ENCODE results near the gene HDAC10.

HDAC10 gene

GRCh38 chr22:50227579-50228215, 23.4 kb downstream of the HDAC10 start:
- no peak overlapping the region for H2AK5ac ChIP-seq (ENCODE audit: low read length)
- H3K9me3 ChIP-seq (ENCODE audit: insufficient read depth, low read depth, low read length), result peaks cover 2% of the 10 kb centered on the region
- H3K4ac ChIP-seq (ENCODE audit: low read depth, low read length), result no peak overlapping the region
- WGBS (ENCODE audit: extremely low coverage, insufficient coverage, insufficient read length), result no CpG with 5 or more reads among the region's 25 CpGs
- no peak overlapping the region for H3K27ac ChIP-seq (ENCODE audit: low read depth, low read length)
- H3K79me2 ChIP-seq (ENCODE audit: control insufficient read depth, insufficient read depth, low read length, poor library complexity), result no peaks in the 10 kb centered on the region
- H3K79me1 ChIP-seq (ENCODE audit: low read length), result no peaks in the 10 kb centered on the region
- no peak overlapping the region for H2AFZ ChIP-seq (ENCODE audit: insufficient read depth, low read length, poor library complexity)
- no peak overlapping the region for H3K23ac ChIP-seq (ENCODE audit: low read length)
- DNase-seq, result no peak
- no peak overlapping the region for H4K91ac ChIP-seq (ENCODE audit: low read depth, low read length)
- H3K36me3 ChIP-seq (ENCODE audit: control insufficient read depth in 1 of 2, insufficient read depth in 2 of 2, low read length in 2 of 2), result peaks cover 33 to 43% of the 10 kb centered on the region in 2 experiments
- no peak overlapping the region for H2BK5ac ChIP-seq (ENCODE audit: low read depth, low read length, poor library complexity)
- H3K4me2 ChIP-seq (ENCODE audit: low read length), result no peak overlapping the region
- H3K4me1 ChIP-seq (ENCODE audit: control insufficient read depth in 1 of 2, insufficient read depth in 2 of 2, low read length in 2 of 2), result no peaks in the 10 kb centered on the region
- no peak overlapping the region for H3K14ac ChIP-seq (ENCODE audit: low read length)
- no peak overlapping the region for H2BK120ac ChIP-seq (ENCODE audit: insufficient read depth, low read length, poor library complexity)
- H3K4me3 ChIP-seq (ENCODE audit: low read depth, low read length), result no peak overlapping the region
- H3K27me3 ChIP-seq (ENCODE audit: insufficient read depth, low read length), result no peaks in the 10 kb centered on the region
- no peak overlapping the region for H4K12ac ChIP-seq (ENCODE audit: low read depth, low read length)
- no peak overlapping the region for H2BK12ac ChIP-seq (ENCODE audit: low read length)
- no peak overlapping the region for H3K18ac ChIP-seq (ENCODE audit: low read length)
- H4K8ac ChIP-seq (ENCODE audit: low read depth, low read length), result no peak overlapping the region
- H3K9ac ChIP-seq (ENCODE audit: low read length), result no peak overlapping the region

DNA sequence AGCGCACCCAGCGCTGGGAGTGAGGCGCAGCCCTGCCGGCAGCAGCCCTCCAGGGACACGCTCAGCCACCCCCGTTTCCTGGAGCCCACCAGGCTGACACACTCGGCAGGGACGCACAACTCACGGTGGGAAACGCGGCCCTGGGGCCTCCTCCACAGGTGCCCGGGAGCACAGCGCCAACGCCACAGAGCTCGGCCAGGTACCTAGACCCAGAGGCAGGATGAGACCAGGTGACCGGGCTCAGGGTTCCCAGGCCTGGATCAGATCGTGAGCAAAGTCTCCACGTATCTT, 24.2 kb downstream of the HDAC10 start:
- peaks cover 2% of the 10 kb centered on the region for H3K9me3 ChIP-seq (ENCODE audit: insufficient read depth, low read depth, low read length)
- H4K12ac ChIP-seq (ENCODE audit: low read depth, low read length), result no peak overlapping the region
- no peaks in the 10 kb centered on the region for H3K79me1 ChIP-seq (ENCODE audit: low read length)
- no peak overlapping the region for H3K4me3 ChIP-seq (ENCODE audit: low read depth, low read length)
- H3K4me1 ChIP-seq (ENCODE audit: control insufficient read depth in 1 of 2, insufficient read depth in 2 of 2, low read length in 2 of 2), result no peaks in the 10 kb centered on the region
- H3K9ac ChIP-seq (ENCODE audit: low read length), result no peak overlapping the region
- H4K91ac ChIP-seq (ENCODE audit: low read depth, low read length), result no peak overlapping the region
- H2AFZ ChIP-seq (ENCODE audit: insufficient read depth, low read length, poor library complexity), result no peak overlapping the region
- H3K79me2 ChIP-seq (ENCODE audit: control insufficient read depth, insufficient read depth, low read length, poor library complexity), result no peaks in the 10 kb centered on the region
- H3K4ac ChIP-seq (ENCODE audit: low read depth, low read length), result no peak overlapping the region
- H3K4me2 ChIP-seq (ENCODE audit: low read length), result no peak overlapping the region
- no peak overlapping the region for H3K18ac ChIP-seq (ENCODE audit: low read length)
- H2AK5ac ChIP-seq (ENCODE audit: low read length), result no peak overlapping the region
- no peak overlapping the region for H2BK5ac ChIP-seq (ENCODE audit: low read depth, low read length, poor library complexity)
- no peak overlapping the region for H2BK120ac ChIP-seq (ENCODE audit: insufficient read depth, low read length, poor library complexity)
- H3K23ac ChIP-seq (ENCODE audit: low read length), result no peak overlapping the region
- no peak for DNase-seq
- H3K36me3 ChIP-seq (ENCODE audit: control insufficient read depth in 1 of 2, insufficient read depth in 2 of 2, low read length in 2 of 2), result peaks cover 42 to 50% of the 10 kb centered on the region in 2 experiments
- no peak overlapping the region for H3K27ac ChIP-seq (ENCODE audit: low read depth, low read length)
- no peak overlapping the region for H4K8ac ChIP-seq (ENCODE audit: low read depth, low read length)
- no CpG with 5 or more reads among the region's 18 CpGs for WGBS (ENCODE audit: extremely low coverage, insufficient coverage, insufficient read length)
- no peak overlapping the region for H3K14ac ChIP-seq (ENCODE audit: low read length)
- no peak overlapping the region for H2BK12ac ChIP-seq (ENCODE audit: low read length)
- H3K27me3 ChIP-seq (ENCODE audit: insufficient read depth, low read length), result no peaks in the 10 kb centered on the region

DNA sequence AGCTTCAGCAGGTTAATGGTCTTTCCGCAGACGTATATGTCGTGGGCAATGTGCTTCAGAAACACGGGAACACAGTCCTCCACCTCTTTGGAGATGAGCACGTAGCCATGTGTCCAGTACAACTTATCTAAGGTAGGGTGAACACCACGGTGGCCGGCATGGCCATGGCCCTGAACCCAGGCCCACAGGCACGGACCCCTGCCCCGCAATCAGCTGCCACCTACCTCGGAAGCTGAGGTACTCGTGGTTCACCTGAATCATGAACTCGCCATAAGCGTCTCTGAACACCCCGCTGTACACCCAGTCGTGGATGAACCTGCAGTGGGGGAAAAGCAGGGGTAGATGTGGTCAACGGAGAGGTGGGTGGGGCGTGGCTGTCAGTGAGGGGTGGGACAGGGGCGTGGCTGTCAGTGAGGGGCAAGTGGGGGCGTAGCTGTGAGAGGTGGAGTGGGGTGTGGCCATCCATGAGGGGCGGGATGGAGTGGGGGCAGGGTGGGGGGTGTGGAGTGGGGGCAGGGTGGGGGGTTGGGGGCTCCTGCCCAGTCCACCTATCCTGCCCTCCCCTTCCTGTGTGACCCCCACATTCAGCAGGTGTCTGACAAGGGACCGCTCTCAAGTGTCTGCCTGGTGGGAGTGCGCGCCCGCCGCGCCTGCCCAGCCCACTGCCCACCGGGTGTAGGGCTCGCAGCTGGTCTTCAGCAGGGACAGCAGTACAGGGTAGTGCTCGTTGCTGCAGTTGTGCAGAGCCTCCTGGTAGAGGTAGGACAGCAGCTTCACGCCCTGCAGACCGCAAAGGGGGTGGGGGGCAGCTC, 24.8 kb downstream of the HDAC10 start:
- no peak overlapping the region for H3K4me2 ChIP-seq (ENCODE audit: low read length)
- no peak overlapping the region for H3K14ac ChIP-seq (ENCODE audit: low read length)
- H2BK12ac ChIP-seq (ENCODE audit: low read length), result no peak overlapping the region
- peaks cover 47 to 56% of the 10 kb centered on the region in 2 experiments for H3K36me3 ChIP-seq (ENCODE audit: control insufficient read depth in 1 of 2, insufficient read depth in 2 of 2, low read length in 2 of 2)
- no peak overlapping the region for H2BK5ac ChIP-seq (ENCODE audit: low read depth, low read length, poor library complexity)
- H3K27me3 ChIP-seq (ENCODE audit: insufficient read depth, low read length), result no peaks in the 10 kb centered on the region
- H4K12ac ChIP-seq (ENCODE audit: low read depth, low read length), result no peak overlapping the region
- no CpG with 5 or more reads among the region's 31 CpGs for WGBS (ENCODE audit: extremely low coverage, insufficient coverage, insufficient read length)
- no peaks in the 10 kb centered on the region for H3K4me1 ChIP-seq (ENCODE audit: control insufficient read depth in 1 of 2, insufficient read depth in 2 of 2, low read length in 2 of 2)
- H4K8ac ChIP-seq (ENCODE audit: low read depth, low read length), result no peak overlapping the region
- no peak for DNase-seq
- H3K27ac ChIP-seq (ENCODE audit: low read depth, low read length), result no peak overlapping the region
- no peaks in the 10 kb centered on the region for H3K79me1 ChIP-seq (ENCODE audit: low read length)
- no peaks in the 10 kb centered on the region for H3K79me2 ChIP-seq (ENCODE audit: control insufficient read depth, insufficient read depth, low read length, poor library complexity)
- no peak overlapping the region for H4K91ac ChIP-seq (ENCODE audit: low read depth, low read length)
- no peak overlapping the region for H3K4ac ChIP-seq (ENCODE audit: low read depth, low read length)
- peaks cover 2% of the 10 kb centered on the region for H3K9me3 ChIP-seq (ENCODE audit: insufficient read depth, low read depth, low read length)
- no peak overlapping the region for H2AK5ac ChIP-seq (ENCODE audit: low read length)
- H3K18ac ChIP-seq (ENCODE audit: low read length), result no peak overlapping the region
- H2AFZ ChIP-seq (ENCODE audit: insufficient read depth, low read length, poor library complexity), result no peak overlapping the region
- no peak overlapping the region for H3K9ac ChIP-seq (ENCODE audit: low read length)
- H3K4me3 ChIP-seq (ENCODE audit: low read depth, low read length), result peak overlapping the region; percentile 51
- H2BK120ac ChIP-seq (ENCODE audit: insufficient read depth, low read length, poor library complexity), result no peak overlapping the region
- no peak overlapping the region for H3K23ac ChIP-seq (ENCODE audit: low read length)

DNA sequence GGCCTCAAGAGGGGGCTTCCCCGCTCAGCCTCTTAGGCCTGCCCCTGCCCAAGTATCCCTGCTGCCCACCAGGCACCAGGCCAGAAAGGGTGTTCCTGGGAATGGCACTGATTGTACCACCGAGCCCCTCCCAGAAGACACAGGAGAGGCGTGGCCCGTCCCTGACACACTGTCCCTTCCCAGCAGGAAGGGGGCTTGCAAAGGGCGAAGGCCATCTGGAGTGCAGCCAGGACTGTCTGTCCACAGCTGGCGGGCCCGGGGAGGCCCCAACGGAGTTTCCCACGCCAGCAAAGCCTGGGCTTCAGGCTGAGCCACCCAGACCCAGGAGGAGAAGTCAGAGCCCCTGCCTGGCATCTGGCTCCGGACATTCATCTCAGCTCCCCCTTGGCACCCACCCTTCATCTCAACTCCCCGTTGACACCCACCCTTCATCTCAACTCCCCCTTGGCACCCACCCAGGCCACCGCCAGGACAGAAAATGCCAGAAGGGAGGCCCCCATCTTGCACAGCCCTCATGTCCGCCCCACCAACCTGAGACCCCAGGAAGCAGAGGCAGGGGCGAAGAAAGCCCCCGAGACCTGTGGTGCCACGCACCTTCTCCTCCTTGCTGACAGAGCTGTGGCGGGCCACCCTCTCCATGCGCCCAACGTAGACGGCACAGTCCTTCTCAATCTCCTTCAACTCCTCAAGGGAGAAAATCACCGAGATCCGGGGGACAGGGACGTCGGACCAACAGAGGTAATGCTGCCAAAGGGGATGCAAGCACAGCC, 25.7 kb downstream of the HDAC10 start:
- Histone ChIP-seq H3K27me3 (ENCODE audit: insufficient read depth, low read length) (no peaks in the 10 kb centered on the region), H2BK120ac (ENCODE audit: insufficient read depth, low read length, poor library complexity) (no peak overlapping the region), H3K4me1 (ENCODE audit: control insufficient read depth in 1 of 2, insufficient read depth in 2 of 2, low read length in 2 of 2) (no peaks in the 10 kb centered on the region), H2BK12ac (ENCODE audit: low read length) (no peak overlapping the region), H3K18ac (ENCODE audit: low read length) (no peak overlapping the region), H4K91ac (ENCODE audit: low read depth, low read length) (no peak overlapping the region), H3K14ac (ENCODE audit: low read length) (no peak overlapping the region), H4K12ac (ENCODE audit: low read depth, low read length) (no peak overlapping the region), H2AK5ac (ENCODE audit: low read length) (no peak overlapping the region), H3K4ac (ENCODE audit: low read depth, low read length) (no peak overlapping the region), H3K4me2 (ENCODE audit: low read length) (no peak overlapping the region), H3K9me3 (ENCODE audit: insufficient read depth, low read depth, low read length) (peaks cover 9% of the 10 kb centered on the region), H3K9ac (ENCODE audit: low read length) (no peak overlapping the region), H2BK5ac (ENCODE audit: low read depth, low read length, poor library complexity) (no peak overlapping the region), H3K79me2 (ENCODE audit: control insufficient read depth, insufficient read depth, low read length, poor library complexity) (no peaks in the 10 kb centered on the region), H3K79me1 (ENCODE audit: low read length) (no peaks in the 10 kb centered on the region), H3K27ac (ENCODE audit: low read depth, low read length) (no peak overlapping the region), H4K8ac (ENCODE audit: low read depth, low read length) (no peak overlapping the region), H3K4me3 (ENCODE audit: low read depth, low read length) (peak overlapping the region; percentile 24), H2AFZ (ENCODE audit: insufficient read depth, low read length, poor library complexity) (no peak overlapping the region), H3K23ac (ENCODE audit: low read length) (no peak overlapping the region), H3K36me3 (ENCODE audit: control insufficient read depth in 1 of 2, insufficient read depth in 2 of 2, low read length in 2 of 2) (peaks cover 55 to 65% of the 10 kb centered on the region in 2 experiments)
- WGBS (ENCODE audit: extremely low coverage, insufficient coverage, insufficient read length), result no CpG with 5 or more reads among the region's 24 CpGs
- DNase-seq, result no peak
